ENCODE results near the gene CNDP2.

CNDP2 gene

DNA sequence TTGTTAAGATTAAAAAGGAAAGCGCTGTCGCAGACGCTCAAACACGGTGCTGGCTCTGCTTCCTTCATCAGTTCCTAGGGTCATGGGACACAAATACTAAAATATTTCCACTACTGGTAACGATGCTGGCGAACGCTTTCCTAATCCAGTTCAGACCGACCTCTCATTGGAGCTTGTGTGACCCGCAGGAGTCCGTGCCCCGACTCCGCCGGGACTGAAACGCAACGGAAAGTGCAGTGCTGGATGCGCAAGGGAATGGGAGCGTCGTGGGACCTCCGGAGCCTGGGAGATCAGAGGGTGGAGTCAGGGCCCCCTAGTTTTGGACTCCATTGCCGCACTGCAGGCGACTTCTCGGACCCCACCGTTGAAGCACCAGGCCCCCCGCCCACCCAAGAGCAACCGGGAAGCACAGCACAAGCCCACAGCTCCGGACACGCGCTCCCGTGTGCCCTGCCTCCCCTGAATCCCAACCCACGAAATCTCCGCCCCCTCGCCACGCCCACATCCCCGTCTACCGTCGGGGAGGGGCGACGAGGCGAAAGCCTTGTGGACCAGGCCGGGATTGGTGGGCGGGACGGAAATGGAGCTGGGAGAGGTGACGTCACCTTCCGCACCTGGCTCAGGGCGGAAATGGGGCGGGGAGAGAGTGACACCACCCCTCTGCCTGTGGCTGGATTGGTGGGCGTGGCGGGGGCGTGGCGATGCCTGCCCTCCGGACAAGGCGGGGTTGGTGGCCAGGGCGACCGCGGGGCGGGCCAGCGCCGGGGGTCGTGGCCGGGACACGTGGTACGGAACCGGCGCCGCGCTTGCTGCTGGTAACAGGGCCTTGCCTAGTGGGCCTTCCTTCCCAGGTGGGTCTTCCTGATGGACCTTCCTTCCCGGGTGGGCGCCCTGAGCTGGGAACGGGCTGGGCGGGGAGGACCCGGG, at the start of gene CNDP2:
TSS of gene CNDP2 (plus strand) at position 783 of the 927 bp plus-strand sequence. CDS start 3,611 bp downstream, outside the sequence.
- peak; percentile 94 for DNase-seq

DNA sequence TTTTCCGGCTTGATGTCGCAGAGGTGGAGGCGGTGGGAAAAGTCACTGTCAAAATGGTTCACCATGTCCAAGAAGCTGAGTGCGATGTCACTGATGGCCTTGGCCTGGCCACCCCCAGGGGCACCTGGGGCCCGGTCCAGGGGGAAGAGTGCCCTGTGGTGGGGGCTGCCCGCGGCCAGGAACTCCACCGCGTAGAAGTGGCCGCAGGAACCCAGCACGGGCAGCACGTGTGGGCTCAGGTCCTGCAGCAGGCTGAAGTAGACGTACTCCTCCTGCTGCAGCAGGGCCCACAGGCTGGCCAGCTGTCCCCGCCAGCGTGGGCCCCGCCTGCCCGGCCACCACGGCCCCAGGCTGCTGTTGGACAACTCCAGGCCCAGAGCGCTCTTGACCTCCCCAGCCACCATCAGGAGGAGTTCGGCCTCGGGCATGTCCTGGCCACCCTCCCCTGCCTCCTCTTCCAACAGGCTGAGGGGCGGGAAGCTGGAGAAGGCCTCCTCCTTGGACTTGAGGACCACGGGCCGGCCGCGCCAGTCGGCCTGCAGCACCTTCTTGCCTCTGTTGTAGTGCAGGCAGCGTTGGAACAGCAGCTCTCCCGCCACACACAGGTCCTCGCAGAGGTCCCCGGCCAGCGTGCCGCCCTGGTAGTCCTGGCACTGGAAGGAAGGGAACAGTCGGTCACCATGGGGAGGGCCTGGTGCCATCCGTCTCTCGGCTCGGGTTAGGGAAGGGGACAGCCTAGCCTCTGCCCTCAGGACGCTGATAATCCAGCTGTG, 49.3 kb upstream of the CNDP2 start:
- DNase-seq, result no peak

DNA sequence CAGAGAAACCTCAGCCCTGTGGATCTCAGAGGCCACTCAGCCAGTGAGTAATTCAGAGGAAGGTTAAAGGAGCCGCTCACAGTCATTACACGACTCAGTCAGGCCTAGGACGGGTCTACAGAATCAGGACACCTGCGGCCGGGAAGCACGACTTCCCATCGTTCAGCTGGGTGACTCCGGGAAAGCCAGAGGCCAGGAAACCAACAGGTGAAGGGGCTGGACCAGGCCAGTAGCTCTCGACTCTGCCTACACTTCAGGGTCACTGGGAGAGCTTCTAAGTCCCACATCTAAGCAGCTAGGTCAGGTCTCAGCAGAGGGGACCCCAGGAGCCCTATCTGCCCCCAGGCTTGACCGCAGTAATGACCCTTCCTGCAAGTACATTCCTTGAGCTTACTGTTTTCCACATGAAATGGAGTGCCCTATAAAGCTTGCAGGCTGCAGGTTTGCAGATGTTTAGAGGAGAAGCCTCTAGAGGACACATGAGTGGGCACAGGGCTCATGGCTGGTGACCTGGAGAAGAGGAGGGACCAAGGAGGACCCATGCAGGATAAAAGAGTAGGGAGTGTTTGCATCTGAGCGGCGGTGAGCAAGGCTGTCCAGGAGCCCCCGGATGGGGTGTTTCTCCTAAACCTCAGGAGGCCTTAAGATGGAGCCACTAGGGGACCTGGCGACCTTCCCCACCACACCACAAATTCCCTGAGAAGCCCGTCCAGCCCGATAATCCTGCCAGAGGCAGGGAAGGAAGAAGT, 48.6 kb upstream of the CNDP2 start:
- DNase-seq, result no peak

DNA sequence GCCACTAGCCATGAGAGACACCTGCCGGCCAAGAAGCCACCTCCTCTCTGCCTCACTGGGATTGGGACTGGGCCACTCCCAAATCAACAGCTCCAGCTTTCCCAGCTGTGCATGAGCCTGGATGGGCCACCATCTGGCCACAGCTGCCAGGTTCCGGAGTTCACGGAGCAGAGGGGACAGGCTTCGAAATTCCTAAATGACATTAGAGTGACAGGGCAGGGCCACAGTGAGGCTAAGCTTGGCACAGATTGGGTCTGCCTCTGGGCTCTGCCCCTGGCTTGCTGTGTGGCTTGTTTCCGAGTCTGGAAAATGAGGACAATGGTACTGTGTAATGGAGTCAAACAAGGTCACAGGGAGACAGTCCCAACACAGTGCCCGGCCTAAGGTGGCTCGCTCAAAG, 45.5 kb upstream of the CNDP2 start:
- no peak for DNase-seq

DNA sequence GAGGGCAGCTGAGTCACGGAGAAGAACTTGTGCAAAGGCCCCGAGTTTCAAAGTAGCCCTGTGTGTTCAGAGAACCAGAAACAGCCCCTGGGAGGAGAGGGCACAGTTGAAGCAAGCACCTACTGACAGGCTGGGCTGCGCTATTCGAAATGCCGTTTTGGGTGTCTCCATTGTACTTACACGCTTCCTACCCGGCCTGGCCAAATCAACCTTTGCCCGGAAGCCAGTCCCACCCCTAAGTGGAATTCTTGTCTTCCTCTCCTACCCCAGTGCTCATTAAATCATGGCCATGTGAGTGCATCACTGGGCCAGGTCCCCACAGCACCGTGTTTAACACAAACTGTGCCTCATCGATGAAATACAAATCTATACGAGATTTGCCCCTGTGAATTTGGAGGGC, 45.0 kb upstream of the CNDP2 start:
- DNase-seq, result no peak

DNA sequence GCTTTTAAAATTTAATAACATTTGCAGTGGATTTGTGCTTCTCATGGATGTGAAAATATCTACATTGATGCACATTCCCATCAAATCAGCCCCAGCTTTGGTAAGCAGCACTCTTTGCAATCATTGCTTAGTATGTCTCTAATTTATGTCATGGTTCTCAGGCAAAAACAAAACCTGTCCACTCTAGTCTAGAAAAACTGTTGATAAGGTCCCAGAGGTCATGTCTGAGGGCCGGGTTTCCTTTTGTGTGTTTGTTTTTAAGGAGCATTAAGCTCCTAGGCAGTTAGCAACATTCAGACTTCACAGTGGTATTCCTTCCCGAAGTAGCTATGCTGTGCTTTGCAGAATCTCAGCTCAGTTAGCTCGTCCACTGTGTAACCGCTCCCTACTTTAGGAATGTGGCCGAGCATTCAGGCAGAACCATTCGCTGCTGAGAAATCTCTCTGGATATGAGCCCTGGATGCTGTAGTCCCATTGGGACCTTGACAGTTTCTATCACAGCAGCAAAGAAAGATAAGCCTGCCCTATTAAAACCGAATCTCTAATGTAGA, 43.1 kb upstream of the CNDP2 start:
- no peak for DNase-seq

DNA sequence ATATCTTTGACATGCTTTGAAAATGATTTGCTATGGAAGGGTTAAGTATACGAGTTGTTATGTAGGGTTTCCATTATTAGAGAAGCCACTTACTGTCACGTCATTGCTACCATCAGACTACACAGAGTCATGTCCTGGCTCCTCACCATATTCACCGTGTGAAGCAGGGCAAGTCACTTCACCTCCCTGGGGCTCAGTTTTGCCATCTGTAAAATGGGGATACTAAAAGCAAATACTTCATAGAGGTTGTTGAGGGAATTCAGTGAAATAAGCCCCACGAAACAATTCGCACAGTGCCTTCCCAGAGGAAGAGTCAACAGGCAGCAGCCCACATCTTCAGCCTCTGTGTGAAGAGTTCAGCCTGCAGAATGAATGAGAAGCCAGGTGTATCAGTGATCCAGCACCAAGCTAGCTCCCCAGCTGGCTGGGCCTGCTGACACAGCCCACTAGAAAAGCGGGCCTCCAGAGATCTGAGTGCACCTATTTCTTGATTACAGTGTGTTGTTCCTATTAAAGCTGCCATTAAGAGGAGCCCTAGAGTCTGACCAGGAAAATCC, 42.4 kb upstream of the CNDP2 start:
- DNase-seq, result no peak

DNA sequence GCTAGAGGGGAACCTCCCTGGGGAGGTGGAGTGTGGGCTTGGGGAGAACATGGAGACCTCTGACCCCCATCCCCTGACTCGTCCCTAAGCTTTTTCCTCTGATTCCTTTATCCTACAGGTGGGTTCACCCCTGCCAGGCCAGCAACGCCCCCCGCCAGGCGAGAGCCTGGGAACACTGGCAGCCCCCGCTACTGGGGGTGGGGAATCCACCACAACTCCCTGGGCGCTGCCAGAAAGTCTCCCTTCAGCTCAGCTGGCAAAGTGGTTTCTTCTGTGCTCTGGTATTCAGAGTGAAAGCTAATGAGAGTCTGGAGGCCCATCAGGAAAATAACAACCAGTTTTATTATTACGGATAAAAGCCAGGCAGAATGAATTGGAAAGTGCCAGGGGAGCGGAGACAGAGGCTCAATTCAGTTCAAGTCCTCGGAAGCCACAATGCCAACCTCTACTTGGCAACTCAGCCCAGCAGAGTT, 41.8 kb upstream of the CNDP2 start:
- no peak for DNase-seq

DNA sequence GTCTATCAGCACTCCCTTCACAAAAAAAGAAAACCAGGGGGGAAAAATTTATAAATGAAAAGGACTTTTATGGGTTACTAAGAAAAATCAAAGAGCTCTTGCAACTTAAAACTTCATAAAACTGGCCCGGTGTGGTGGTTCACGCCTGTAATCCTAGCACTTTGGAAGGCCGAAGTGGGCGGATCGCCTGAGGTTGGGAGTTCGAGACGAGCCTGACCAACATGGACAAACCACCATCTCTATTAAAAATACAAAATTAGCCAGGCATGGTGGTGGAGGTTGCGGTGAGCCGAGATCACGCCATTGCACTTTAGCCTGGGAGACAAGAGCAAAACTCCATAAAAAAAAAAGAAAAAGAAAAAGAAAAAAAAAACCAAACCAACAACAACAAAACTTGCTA, 40.8 kb upstream of the CNDP2 start:
- no peak for DNase-seq

DNA sequence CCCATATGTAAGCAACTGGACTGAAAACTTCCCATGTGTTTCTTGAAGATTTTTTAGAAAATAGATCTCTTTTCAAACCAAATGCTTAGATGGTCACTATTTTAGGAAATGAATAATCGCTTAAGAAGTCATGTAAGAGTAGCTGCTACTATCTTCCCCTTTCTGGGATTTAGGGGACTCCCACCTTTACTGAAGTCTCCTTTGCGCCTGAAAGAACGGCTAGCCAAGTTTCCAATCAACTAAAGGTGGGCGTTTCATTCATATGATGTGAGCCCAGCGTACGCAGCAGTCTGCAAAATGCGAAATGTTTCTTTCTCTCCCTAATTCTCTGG, 40.2 kb upstream of the CNDP2 start:
- no peak for DNase-seq

DNA sequence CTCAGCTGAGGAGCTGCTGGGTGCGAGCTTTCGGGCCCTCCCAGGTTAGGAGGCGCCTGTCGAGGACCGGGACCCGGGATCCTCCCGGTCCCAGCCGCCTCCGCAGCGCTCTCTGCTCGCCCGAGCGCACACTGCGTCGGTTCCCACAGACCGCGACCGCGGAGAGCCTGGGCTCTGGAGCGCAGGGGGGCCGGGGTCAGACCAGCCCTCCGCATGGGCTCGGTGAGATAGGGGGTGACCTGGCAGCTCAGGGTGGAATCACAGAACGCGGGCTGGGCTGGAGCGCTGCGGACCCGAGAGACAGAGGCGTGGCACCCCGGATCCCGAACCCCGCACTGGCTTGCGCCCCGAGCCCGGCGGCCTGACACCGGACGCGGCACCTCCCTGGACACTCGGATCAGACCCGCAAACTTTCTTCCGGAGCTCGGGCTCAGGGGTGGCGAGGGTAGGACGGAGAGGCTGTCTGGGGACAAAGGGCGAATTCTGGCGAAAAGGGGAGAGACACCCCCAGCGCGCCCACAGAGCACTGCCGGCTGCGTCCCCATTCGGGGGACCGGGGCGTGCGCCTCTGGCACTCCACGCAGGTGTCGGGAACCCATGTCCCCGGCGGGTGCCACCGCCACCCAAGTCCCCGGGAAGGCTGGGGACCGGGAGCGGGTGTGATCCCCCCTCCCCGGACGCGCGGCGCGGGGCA, 39.7 kb upstream of the CNDP2 start:
- DNase-seq, result no peak

DNA sequence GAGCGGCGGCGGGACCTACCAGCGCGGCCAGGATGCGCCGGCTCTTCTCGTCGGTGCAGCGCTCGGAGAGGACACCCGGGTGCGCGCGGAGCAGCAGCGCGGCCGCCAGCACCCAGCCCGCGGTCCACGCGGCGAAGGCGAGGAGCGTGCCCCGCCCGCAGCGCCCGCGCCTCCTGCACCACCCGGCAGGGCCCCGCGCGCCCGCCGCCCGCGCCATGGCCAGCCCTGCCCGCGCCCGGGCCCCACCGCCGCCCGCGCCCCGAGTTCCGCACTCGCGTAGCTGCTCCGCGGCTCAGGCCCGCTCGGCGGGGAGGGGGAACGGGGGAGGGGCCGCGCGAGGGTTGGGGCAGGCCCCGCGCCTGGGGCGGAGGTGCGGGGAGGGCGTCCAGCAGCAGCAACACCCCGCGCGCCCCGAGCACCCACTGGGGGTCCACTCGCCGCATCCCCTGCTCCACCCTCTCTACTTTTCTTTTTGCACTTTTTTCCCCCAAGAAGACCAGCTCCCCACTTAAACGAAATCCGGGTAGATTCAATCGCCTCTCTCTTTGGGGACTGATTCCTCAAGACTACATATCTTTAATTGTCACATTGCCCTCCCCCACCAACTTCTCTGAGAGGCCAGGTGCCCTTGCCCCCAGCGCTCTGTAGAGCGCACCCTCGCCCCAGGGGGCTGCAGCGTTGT, 39.0 kb upstream of the CNDP2 start, which contains the start of gene DIPK1C:
TSS of gene DIPK1C (minus strand) at position 266 of the 682 bp plus-strand sequence. CDS start at position 217, 49 bp downstream.
- DNase-seq, result no peak

DNA sequence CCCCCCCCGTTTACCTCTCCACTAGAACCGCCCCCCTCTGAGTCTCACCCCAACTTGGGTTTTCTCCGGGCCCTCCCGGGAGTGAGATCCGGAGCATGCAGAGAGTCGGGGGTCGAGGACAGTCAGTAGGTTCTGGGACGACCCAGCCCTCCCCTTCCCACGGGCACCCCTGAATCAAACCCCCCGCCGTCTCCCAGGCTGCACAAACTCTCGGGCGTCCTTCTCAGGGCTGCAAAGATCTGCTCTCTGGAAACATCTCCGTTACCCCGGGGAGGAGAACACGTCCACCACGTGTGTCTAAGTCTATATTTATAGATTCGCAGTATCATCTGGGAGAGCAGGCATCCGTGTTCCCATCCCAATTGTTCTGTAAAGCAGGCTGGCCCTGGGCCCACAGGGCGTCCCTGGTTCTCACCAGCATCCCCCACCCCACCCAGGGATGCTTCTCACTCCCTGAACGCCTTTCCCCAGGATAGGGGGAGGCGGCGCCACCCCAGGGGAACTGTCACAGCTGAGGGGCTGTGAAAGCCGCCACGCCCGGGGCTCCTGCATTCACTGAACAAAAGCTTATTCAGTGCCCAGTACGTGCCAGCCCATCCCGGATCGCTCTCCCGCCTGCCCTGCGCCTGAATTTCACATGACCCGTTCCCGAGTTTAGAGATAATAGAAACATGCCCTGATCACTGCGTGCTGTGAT, 38.3 kb upstream of the CNDP2 start:
- no peak for DNase-seq

DNA sequence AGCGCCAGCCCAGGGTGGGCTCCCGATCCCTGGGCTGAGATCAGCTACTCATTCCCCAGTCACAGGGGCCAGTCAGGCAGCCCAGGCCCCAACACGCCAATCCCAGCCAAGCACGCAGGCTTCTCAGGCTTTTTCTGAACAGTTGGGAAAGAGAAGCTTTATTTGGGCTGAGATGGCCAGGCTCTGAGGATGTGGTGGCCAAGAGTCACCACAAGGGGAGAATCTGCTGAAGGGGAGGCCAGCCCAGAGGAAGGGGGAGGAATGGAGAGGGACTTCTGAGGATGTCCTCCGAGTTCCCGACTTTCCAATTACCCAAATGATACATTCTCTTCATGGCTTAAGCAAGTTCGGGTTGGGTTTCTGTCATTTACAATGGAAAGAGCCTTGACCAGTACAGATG, 36.3 kb upstream of the CNDP2 start:
- DNase-seq, result no peak

DNA sequence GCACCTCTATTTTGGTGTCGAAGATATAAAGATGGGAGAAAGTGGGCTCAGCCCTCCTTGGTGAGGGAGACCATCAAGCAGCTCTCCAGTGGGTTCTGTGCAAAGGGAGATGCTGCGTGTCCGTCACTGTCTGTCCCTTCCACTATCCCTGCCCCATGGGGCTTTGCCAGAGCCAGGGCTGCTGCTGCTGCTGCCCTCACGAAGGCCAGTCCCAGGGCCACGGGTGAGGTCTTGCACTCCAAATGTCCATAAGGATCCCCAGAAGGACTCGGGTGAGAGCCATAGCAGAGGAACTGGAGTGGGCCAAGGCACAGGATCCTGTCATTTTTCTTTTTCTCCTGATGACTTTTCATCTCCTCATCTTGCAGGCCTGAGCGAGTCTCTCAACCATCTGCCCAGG, 35.3 kb upstream of the CNDP2 start:
- DNase-seq, result no peak

DNA sequence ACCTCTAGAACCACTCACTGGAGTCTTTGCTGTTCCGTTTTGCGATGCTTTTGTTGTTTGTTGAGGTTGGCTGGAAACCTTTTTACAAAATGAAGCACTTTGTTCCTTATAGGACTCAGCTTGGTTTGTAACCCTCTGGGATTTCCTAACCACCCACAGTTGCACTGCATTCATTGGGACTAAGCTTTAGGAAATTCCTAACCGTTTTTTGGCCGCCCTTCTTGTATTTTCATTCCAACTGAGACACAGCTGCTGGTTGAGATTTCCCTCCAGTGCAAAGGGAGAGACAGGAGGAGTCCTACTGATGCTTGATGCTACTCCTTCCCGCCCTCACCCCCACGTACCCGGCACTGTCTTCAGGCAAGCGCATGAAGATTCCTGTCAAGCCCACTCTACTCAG, 32.9 kb upstream of the CNDP2 start:
- DNase-seq, result no peak

DNA sequence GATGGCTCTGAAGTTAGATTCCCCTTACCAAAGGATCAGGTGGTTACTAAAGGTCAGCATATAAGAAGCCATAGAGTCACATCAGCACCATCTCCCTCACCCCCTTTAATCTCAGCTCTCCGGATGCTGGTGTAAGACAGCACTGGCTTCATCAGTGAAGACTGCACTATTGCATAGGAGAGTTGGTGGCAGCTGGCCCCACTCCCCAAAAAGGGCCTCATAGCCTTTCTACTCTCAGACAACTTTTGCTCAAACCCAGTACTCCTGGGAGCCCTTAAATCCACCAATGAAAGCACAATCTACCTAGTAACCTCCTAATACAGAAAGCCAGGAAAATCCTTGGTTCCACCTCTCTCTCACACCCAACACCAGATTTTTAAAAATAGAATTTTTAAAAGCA, 32.2 kb upstream of the CNDP2 start:
- no peak for DNase-seq

DNA sequence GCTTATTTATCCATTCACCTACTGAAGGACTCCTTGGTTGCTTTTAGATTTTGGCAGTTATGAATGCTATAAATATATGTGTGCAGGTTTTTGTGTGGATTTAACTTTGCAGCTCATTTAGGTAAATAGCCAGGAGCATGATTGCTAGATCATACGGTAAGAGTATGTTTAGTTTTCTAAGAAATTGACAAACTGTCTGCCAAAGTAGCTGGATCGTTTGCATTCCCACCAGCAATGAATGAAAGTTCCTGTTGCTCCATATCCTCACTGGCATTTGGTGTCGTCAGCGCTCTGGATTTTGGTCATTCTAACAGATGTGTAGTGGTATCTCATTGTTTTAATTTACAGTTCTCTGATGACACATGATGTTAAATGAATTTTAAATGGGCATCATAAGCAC, 30.4 kb upstream of the CNDP2 start:
- no peak for DNase-seq

DNA sequence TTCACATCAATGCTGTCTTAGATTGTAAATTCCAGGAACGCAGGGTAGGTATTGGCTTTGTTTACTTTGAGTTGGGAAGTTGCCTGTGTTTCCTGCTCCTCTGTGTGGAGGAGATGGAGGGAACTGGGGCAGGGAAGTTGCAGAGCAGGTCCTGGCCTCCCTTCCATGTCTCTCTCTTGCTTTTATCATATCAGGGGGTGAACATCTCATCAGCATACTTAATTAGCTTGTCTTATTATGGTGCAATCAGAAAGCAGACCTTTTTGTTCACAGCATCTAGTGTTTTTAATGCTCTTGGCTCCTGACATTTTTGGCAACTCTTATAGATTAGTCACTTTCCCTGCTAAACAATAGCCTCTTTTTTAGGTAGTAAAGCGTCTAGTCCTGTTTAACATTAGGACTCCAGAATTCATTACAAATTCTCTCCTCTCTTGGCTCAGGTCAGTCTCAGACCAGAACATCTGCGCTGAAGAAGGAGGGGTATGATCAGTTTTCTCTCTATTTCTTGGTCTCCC, 27.6 kb upstream of the CNDP2 start:
- DNase-seq, result no peak

DNA sequence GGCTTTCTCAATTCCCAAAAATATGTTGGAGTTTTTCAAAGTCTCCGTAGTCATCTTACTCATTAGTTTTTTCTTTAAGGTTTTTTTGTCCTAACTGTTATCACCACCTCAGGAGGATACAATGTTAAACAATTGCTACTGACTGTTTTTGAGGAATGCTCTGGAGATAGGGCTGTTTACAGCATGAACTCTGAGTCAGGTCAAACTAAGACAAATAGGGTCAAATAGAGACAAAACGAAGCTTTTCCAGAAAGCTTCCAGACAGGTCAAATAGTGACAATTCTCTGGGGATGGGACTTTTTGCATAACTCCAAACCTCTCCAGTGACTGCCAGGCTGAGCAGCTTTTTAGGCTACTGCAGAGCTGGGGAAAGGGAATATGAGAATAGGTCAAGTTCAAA, 23.9 kb upstream of the CNDP2 start:
- no peak for DNase-seq
